ENCODE results near the gene TMEM204.

TMEM204 gene

DNA sequence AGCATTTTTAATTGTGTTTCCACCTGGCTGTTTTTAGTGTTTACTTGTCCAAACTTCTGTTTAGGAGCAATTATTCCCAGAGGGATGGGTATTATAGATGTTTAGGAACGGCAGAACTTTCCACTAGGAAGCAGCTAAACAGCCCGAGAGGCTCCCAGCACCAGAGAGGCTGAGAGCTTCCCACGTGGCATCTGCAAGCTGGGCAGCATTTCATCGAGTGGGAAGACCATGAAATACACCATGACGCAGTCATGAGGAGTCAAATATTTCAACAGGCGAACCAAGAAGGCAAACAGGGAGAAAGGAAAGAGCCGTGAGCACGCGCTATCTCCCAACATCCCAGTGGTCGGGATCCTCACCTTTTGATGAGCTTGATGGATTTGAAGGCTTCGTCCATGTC is 24.1 kb downstream of the TMEM204 start:
- no peak for DNase-seq (ENCODE audit: low read depth)

DNA sequence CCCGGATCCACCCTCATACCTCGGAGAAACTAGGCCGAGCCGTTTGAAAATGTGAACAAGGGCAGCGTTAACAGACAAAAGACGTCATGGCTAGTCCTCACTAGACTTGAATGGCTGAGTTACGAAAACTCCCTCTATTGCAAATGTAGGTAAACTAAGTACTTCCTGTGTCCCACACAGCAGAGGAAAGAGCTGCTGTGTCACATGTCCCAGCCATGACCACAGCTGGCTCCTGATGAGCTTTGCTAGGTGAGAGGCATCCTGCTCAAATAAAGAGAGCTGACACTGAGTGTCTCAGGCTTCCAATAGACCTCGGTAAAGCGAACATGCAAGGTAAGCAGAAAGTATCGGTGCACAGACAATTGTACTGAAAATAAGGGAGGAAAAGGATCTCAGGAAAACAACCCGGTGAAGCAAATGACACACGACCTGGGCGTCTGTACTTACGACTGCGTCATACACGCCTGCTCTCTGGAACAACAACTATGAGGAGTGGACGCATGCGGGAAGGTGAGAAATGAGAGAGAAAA is 26.0 kb downstream of the TMEM204 start:
- no peak for DNase-seq (ENCODE audit: low read depth)

DNA sequence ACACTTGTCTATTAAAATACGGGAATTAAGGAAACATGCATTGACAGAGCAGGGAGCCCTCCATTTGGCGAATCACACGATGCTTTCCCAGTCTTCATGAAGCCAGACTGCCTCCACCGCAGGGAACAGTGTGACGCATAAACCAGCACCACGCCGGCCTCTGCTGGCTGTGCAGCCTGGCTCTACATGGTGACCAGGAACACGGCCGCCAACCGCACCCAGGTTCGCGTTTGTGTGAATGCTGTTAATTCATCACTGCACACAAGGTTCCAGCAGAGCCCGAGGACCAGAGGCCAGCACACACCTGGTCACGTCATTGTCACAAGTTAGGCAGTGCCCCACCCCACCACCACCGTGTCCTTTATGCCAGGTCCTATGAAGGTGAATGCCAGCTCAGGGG is 26.7 kb downstream of the TMEM204 start:
- no peak for DNase-seq (ENCODE audit: low read depth)

DNA sequence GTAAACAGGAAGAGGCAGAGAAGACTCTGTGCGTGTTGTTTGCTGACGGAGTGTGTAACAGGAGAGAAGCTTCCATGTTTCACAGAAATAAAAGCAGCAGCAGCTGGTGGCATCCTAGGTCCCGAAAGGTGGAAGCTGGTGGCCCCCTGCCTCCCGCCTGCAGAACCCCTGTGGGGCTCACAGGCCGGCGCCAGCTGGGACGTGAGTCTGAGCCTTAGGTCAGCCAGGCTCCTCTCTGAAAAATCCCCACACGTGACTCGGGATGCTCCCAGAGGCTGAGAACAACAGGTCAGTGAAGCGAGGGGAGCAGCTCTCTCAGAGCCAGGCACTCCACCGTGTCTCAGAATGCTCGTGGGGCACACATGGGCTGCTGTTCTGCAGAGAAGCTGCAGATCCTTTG is 27.4 kb downstream of the TMEM204 start:
- DNase-seq (ENCODE audit: low read depth): no peak

DNA sequence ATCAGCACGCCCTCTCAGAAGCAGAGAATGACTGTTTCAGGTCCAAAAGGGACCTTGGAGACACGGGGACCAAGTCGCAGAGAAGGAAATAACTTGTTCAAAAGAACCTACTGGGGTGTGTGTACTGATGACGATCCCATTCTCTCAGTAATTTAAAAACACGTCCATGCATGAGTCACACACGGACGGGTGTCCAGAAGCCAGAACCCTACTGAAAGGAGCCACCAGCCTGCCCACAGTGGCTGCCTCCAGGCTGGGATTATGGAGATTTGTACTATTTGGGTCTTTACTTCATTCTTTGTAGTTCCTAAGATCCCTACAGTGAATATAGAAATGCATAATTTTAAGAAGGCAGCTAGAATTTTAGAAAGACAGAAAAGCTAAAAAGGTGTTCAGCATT is 27.8 kb downstream of the TMEM204 start:
- DNase-seq (ENCODE audit: low read depth): no peak

DNA sequence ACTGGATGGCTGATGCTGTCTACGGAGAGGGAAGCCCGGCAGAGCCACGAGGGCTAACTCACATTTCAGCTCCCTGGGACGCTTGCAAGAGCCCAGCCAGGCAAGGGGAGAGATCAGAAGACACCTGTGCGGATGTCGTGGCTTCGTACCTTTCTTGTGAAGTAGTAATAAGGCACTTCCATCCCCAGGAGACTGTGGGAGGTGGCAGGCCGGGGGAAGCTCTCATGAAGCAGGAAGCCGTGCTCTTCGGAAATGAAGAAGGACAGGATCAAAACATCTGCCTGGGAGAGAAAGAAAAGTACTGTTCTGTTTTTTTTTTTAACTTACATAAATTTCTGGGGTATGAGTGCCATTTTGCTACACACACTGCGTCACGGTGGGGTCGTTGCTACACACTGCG is 28.4 kb downstream of the TMEM204 start:
- DNase-seq (ENCODE audit: low read depth): no peak

DNA sequence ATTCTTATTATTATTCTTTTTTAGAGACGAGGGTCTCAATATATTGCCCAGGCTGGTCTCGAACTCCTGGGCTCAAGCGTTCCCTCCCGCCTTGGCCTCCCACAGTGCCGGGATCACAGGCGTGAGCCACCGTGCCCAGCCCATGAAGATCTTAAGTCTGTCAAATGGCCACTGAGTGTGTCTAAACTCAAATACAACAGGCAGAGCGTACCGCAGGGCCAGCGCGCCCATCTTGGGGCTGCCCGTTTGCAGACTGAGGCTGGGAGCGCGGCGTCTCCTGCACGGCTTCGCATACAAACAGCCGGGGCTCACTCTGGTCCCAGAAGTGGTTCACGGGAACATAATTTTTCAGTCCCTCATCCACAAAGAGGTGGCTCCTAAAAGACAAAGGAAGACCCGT is 30.3 kb downstream of the TMEM204 start:
- no peak for DNase-seq (ENCODE audit: low read depth)

DNA sequence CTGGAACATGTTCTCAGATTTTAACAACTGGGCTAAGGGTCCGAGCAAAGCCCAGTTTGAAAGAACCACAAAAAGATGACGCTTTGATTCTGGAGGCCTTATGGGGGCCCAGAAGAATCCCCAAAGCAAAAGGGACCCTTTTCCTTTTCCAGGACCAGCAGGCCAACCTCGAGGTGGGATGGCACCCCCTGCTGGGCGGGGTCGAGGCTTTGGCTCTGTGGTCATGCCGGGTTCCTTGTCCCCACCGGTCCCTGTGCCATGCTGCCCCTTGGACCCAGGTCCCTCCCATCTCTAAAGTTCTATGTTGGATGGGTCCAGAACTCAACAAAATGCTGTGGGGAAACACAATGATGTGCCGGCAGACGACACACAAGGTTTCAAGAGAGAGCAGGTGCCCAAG is 30.9 kb downstream of the TMEM204 start:
- no peak for DNase-seq (ENCODE audit: low read depth)

DNA sequence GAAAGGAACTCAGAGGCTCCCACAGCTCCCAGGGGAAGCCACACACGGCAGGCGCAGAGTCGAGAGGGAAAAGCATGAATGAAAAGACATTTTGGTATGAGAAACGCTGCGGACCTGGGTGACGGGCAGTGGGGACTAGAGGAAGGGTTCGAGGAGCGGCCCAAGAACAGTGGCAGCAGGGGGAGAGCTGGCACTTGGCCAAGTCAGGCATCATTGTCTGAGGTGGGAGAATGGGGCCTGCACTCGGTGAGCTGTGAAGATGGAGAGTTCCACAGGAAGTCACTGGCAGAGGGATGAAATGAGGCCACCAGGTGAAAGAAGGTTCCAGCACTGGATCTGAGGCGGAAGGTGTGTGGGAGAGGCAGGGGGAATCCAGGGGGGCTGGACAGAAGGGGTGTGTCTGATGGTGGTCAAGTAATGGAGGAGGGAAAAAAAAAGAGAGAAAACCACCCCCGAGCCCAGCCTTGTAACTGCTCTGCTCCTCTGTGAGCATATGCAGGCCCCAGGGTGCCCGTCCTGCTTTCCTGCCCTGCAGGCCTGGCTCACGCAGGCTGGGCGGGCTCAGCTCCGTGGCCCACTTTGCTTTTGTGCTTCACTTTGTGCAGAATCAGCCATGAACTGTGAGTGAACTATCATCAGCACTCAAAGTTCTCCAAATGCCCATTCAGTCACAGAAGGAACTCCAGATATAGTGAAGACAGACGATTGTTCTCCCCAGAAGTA is 31.8 kb downstream of the TMEM204 start:
- no peak for DNase-seq (ENCODE audit: low read depth)

DNA sequence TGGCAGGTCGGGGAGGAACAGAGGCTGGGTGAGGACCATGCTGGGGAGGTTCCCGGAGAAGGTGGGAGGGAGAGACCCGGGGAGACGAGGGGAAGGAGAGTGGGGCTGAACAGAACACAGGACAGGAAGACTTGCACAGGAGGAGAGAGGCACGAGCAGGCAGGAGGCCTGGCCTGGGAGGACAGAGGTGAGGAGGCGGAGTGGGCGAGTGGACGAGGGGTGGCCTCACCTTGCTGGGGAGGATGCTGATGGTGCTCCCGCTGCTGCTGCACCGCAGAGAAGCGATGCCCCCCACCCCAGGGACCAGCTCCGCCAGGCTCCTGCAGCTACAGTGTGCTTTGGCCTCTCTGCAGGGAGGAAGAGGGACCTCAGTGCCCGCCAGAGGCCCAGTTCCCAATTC is 34.5 kb downstream of the TMEM204 start:
- no peak for DNase-seq (ENCODE audit: low read depth)

DNA sequence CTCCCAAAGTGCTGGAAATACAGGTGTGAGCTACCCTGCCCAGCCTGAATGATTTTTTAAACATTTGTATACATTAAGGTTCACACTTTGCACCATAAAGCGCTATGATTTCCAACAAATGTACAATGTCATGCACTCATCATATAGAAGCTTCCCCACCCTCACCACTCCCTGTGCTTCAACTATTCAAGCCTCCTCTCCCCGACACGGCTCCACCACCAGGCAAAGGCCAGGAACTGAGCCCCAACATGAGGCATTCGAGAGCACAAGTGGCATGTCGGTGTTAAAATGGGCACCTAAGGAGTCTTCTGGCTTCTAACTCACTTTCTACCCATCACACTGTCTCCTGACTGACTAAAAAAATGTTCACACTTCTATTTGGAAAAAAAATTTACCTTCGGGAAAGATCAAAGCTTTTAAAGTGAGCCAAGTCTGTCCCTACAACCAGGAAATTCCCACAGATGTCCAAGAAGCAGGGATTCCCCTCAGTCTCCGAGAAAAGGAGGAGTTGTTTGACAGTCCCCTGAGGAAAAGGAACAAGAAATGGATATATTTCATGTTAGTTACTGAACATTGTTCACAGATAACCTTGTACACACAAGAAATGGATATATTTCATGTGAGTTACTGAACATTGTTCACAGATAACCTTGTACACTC is 37.7 kb downstream of the TMEM204 start:
- DNase-seq (ENCODE audit: low read depth): no peak

DNA sequence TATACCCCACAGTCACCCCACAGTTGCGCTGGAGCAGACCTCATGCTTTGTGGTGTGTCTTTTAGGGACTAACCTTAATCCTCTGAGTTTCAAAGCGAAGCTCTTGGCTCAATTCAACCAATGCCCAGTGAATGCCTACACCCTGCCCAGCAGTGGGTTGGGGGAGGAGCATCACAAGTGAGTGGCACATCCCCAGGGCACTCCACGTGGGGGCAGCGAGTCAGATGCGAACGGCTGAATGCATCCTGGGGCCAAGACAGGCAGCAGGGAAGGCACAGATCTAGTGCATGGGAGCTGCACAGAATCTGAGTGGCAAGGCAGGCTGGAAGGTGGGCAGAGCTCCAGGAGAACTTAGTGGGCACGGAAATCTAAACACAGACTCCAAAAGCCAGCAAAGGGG is 39.2 kb downstream of the TMEM204 start:
- DNase-seq (ENCODE audit: low read depth): no peak

DNA sequence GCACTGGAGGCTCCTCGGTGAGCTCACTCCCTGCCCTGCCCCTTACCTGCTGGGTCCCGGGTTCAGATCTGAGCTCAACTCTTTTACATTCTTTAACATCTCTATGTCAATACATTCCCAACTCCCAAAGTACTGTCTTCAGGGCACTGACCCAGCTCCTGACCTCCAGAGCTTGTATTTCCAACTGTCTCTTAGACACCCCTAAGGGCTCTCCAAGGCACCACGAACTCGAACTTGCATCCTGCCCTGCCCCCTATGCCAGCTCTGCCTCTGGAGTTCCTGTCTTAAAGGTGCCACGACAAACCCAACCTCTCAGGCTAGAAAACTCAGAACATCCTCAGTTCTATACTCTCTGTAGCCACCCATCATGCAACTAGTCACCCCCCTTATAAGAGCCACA is 39.8 kb downstream of the TMEM204 start:
- no peak for DNase-seq (ENCODE audit: low read depth)

DNA sequence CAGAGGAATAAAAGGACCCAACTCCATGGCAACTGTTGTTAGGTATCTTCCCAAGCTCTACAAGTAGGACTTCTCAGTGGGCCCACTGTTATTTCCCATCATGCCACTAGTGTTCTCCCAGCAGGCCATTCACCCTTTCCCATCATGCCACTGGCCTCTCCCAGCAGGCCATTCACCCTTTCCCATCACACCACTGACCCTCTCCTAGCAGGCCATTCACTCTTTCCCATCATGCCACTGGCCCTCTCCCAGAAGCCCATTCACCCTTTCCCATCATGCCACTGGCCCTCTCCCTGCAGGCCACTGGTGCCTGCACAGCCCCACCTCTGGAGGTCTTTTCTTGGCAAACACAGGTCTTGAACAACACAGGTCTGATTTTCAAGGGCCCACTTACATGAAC is 42.1 kb downstream of the TMEM204 start:
- no peak for DNase-seq (ENCODE audit: low read depth)

DNA sequence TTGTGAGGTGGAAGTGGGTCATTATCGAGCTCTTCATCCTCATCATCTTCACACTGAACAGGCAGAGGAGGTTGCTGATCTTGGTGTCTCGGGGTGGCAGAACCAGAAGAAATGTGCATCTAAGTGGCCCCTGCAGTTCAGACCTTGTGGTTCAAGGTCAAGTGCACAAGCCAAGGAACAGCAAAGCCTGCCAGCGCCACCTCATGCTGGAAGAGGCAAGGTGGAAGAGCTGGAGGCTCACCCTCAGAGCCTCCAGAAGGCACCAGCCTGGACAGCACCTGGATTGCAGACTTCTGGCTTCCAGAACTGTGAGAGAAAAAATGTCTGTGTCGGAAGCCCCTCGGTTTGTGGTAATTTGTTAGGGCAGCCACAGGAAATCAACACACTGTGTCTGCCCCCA is 45.7 kb downstream of the TMEM204 start:
- DNase-seq (ENCODE audit: low read depth): no peak

DNA sequence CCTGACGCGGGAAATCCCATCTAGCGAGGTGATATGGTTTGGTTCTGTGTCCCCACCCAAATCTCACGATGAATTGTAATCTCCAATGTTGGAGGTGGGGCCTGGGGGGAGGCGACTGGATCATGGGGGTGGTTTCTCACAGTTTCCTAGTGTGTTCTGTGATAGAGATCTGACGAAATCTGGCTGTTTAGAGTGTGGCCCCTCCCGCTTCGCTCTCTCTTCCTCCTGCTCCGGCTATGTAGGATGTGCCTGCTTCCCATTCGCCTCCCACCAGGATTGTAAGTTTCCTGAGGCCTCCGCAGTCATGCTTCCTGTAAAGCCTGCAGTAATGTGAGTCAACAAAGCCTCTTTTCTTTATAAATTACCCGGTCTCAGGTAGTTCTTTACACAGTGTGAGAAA is 46.8 kb downstream of the TMEM204 start:
- DNase-seq (ENCODE audit: low read depth): no peak

DNA sequence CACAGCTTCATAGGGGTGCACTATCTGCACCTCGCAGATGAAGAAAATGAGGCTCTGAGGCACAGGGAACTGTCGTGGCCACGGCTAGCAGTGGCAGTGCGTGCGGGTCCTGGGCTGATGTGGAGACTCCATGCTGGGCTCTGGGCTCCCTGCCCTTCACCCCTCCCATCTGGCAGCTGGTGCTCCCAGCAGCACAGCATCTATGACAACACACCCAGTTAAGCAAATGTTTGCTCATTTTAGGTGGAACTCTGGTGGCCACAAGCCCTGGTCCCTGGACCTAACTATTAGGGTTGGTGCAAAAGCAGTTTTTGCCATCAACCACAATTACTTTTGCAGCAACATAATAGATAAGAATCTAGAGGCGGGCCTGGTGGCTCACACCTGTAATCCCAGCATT is 47.5 kb downstream of the TMEM204 start:
- no peak for DNase-seq (ENCODE audit: low read depth)

DNA sequence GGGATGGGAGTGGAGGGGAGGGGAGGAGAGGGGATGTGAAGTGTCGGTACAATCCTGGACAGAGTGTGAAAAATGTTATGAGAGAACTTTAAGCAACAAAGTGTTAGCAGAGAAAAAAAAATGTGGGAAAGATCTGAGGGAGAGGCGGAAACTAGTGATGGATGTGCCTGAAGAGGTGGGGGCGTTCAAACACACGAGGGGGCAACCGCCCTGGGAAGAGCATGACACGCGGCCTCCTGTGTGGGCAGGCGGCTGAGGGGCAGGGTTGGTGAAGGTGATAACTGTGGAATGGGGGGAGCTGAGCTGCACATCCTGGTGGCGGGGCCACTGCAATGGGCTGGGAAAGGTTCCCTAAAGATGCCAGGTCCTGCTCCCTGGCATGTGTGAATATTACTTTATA is 48.3 kb downstream of the TMEM204 start:
- no peak for DNase-seq (ENCODE audit: low read depth)

DNA sequence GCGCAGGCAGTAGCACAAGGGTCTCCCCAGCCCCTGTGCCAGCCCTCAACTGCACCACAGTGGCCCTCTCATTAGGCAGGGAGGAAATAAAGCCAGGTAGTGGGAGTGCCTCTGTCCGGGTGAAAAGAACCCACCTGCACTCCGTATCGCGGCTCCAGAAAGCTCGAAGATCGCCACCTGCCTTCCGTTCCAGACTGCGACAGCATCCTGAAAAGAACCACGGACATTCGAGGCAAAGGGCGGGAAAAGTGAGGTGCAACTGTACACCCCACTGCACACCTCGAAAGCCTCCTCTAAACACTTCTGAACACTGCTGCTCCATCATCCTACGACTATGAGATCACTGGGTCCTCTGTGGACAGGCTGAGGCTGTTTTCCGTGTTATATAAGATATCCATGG is 49.7 kb downstream of the TMEM204 start:
- DNase-seq (ENCODE audit: low read depth): no peak

DNA sequence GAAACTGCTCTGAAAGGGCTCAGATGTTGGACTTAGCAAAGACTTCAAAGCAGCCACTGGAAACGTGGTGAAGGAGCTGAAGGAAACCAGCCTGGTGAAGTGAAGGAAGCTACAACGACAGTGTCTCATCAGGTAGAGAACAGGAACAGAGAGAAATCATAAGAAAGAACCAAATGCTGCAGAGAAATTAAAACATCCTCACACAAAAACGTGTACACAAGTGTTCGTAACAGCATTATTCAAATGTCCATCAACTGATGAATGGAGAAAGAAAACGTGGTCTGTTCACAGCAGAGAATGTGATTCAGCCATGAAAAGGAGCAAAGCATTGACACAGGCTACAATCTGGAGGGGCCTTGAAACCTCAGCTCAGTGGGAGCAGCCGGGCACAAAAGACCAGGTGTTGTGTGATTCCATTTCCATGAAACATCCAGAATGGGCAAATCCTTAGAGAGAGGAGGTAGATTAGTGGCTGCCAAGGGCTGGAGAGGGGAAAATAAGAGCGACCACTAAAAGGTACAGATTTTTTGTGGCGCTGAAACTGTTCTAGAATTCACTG is 51.5 kb downstream of the TMEM204 start:
- no peak for DNase-seq (ENCODE audit: low read depth)

DNA sequence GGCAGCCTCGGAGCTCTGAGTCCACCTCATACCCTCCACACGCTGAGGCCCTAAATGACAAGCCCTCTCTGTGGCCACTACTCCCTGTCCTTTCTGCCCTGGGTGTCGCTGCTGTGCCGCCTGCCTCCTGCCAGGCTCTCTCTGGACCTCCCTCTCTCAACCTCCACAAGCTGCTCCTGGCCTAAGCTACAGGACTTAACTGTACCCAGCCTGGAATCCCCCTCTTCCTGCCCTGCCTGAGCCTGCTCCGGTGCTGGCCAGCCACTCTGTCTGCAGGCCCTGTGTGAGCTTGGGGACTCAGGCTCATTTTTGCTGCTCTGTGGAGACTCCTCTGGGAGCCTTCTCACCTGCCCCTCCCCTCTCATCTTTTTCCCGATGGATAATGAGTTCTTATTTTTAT is 56.9 kb downstream of the TMEM204 start:
- no peak for DNase-seq (ENCODE audit: low read depth)

DNA sequence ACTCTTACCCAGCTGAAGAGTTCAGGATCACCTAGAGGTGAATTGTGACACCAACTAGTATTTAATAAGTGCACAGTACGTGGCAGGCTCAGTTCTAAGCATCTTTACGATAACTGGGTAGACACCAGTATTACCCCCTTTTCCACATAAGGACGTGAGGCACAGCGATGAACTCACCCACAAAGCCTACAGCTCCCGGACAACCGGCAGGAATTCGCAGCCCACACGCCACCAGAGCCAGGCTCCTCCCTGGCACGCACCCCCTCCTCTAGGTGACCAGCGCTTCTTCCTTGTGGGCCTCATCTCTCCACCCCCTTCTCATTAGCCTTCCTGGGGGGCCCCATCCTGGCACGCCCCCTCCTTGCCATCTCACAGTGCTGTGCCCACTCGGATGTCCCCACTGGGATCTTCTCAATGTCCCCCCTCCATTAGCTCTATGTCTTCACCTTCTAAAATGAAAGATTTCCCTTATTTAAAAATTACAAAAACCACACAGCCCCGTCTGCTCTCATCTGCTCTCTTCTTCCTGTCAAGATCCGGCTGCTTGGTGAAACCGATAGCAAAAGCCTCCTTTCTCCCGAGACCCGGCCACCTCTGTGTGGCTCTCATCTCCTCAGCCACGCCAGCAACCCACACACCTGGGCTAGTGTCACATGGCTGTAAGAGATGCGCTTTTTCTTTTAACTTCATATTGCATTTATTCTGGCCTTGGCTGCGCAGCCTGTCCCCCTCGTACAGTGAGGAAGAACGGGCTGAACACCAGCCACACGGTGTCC is 57.7 kb downstream of the TMEM204 start:
- DNase-seq (ENCODE audit: low read depth): no peak

DNA sequence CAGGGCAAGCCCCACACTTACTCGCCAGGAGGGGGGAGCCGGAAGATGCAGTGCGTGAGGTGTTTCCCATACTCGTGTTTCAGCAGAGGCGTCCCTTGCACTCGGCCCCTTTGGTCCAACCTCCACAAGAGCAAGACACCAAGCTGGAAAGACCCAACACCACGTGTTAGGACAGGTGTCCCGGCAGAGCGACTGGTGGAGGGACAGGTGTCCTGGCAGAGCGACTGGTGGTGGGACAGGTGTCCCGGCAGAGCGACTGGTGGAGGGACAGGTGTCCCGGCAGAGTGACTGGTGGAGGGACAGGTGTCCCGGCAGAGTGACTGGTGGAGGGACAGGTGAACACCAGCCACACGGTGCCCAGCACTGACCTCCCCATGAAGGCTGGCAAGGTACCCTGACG is 59.0 kb downstream of the TMEM204 start:
- DNase-seq (ENCODE audit: low read depth): no peak
